Measurements from ENCODE around the gene KREMEN2. TPM values are rescaled to one million over a fixed set of nuclear protein-coding genes. Genes with fewer than 3 reads are reported as not detected.

Gene KREMEN2
- total and polyA plus RNA-seq, 9 of the 15 experiments (the other 6 are each of a cell fraction or from before 2014, with no cell fraction given), result 0.04 to 7.7 (median 1.5) TPM; not detected in 1

- TF ChIP-seq SAFB2 (IDR thresholded peaks at IDR 0.05; ENCODE audit: borderline replicate concordance, low read depth, low read length, severe bottlenecking), result no peak
- no peak for TF ChIP-seq PHB (CRISPR knock-in tag; IDR thresholded peaks at IDR 0.05)
- TF ChIP-seq ZSCAN29 (IDR thresholded peaks at IDR 0.05), result no peak
- TF ChIP-seq ZBTB11 (CRISPR knock-in tag; IDR thresholded peaks at IDR 0.05), result no peak
- no peak for TF ChIP-seq ZNF133 (CRISPR knock-in tag; IDR thresholded peaks at IDR 0.05)
- TF ChIP-seq ZSCAN32 (CRISPR knock-in tag; IDR thresholded peaks at IDR 0.05), result no peak
- TF ChIP-seq ELK3 (CRISPR knock-in tag; IDR thresholded peaks at IDR 0.05), result no peak
- TF ChIP-seq DPF2 (IDR thresholded peaks at IDR 0.05), result no peak
- TF ChIP-seq ZNF280B (CRISPR knock-in tag; IDR thresholded peaks at IDR 0.05), result no peak
- TF ChIP-seq MIER1 (IDR thresholded peaks at IDR 0.05; ENCODE audit: low read depth), result no peak
- TF ChIP-seq CBFB (CRISPR knock-in tag; IDR thresholded peaks at IDR 0.05), result no peak
- TF ChIP-seq CXXC5 (CRISPR knock-in tag; IDR thresholded peaks at IDR 0.05), result no peak
- TF ChIP-seq BHLHE40 (IDR thresholded peaks at IDR 0.05; ENCODE audit: low read length), result no peak
- no peak for TF ChIP-seq BACH1 (tag; IDR thresholded peaks at IDR 0.05)
- H3K9me3 ChIP-seq (replicated peaks; ENCODE audit: control insufficient read depth, insufficient read depth, low read depth, low read length), result no peaks in the 10 kb centered on the region
- ATAC-seq (no peak), DNase-seq (ENCODE audit: extremely low read depth in 1 of 4, low spot score in 3 of 4) (no peak), FAIRE-seq (no peak)
- H3K36me3 ChIP-seq (ENCODE audit: control insufficient read depth, insufficient read depth, low read length), result peaks cover 43% of the 10 kb centered on the region; the same call in 2 of the 3 replicates
- ChIA-PET POLR2A (interaction anchor here (0.6 kb wide), 1 partner anchor 14 kb away, joined by 3 read pairs; no protein-coding TSS in a partner anchor), CTCF (ENCODE audit: low intra/inter-chr PET ratio) (no interaction called here)
- H3K4me3 ChIP-seq, result no peak overlapping the region
- no peak overlapping the region for H3K9ac ChIP-seq (ENCODE audit: insufficient read depth in 1 of 2, low read depth in 2 of 2, low read length in 2 of 2)
- no peaks in the 10 kb centered on the region for H3K79me2 ChIP-seq (ENCODE audit: control insufficient read depth, insufficient read depth, low read length)
- no peaks in the 10 kb centered on the region for H4K20me1 ChIP-seq (replicated peaks; ENCODE audit: control insufficient read depth, insufficient read depth, low read length)
- 87% methylated on average over 4 of the region's 4 CpGs for WGBS (ENCODE audit: insufficient coverage, low coverage, missing lambda C conversion rate)
- H3K4me1 ChIP-seq (replicated peaks in 1 of 2; ENCODE audit: control insufficient read depth in 2 of 2, insufficient read depth in 2 of 2, low read length in 2 of 2), result peaks cover 0 to under 1% of the 10 kb centered on the region in 2 experiments; a peak in 2 of 5 replicates
- H3K27me3 ChIP-seq (ENCODE audit: control insufficient read depth in 2 of 2, insufficient read depth in 2 of 2, low read length in 2 of 2), result no peaks in the 10 kb centered on the region
- in situ Hi-C loops (cut with MboI), result no loop called here
- H2AFZ ChIP-seq (ENCODE audit: low read depth, low read length), result no peak overlapping the region
- intact Hi-C loops (cut with micrococcal nuclease), result no loop called here
- no TSS peak for BruUV-seq (replicated peaks)
- no peaks in the 10 kb centered on the region for H3K9me1 ChIP-seq (ENCODE audit: control insufficient read depth, insufficient read depth, low read length)
- H3K27ac ChIP-seq (ENCODE audit: extremely low read depth, low read depth, low read length), result no peak overlapping the region
- no peak overlapping the region for H3K4me2 ChIP-seq (ENCODE audit: insufficient read depth, low read length)
Observed at GRCh38 chr16:2942045-2942444, 22.0 kb upstream of the KREMEN2 start.

Measured in K562 (cell line).